ENCODE data around the gene TBX3.

TBX3 gene

GRCh38 chr12:114684870-114685273 is 897 bp upstream of the TBX3 start:
- no peak for DNase-seq

GRCh38 chr12:114683709-114684097 is 272 bp downstream of the TBX3 start:
- no peak for DNase-seq

- DNase-seq: peak; percentile 74
Observed at GRCh38 chr12:114682785-114683708, 928 bp downstream of the TBX3 start.

- DNase-seq: peak; percentile 48
Observed at GRCh38 chr12:114682106-114682784, 1.7 kb downstream of the TBX3 start.

- peak; percentile 63 for DNase-seq
Observed at GRCh38 chr12:114681116-114681871, 2.7 kb downstream of the TBX3 start.

GRCh38 chr12:114680604-114681069 is 3.3 kb downstream of the TBX3 start:
- DNase-seq: peak; percentile 25

- peak; percentile 4 for DNase-seq
Observed at GRCh38 chr12:114679942-114680341, 4.0 kb downstream of the TBX3 start.

- DNase-seq: peak; percentile 24
Observed at GRCh38 chr12:114679452-114679875, 4.5 kb downstream of the TBX3 start.

- DNase-seq: peak; percentile 3
Observed at GRCh38 chr12:114678718-114679117, 5.3 kb downstream of the TBX3 start.

GRCh38 chr12:114678028-114678427 is 5.9 kb downstream of the TBX3 start:
- peak; percentile 3 for DNase-seq

- peak; percentile 23 for DNase-seq
Observed at GRCh38 chr12:114676142-114676741, 7.7 kb downstream of the TBX3 start.

GRCh38 chr12:114674251-114675047 is 9.5 kb downstream of the TBX3 start:
- DNase-seq: peak; percentile 42

- no peak for DNase-seq
Observed at GRCh38 chr12:114673901-114674250, 10.1 kb downstream of the TBX3 start.

- DNase-seq: peak; percentile 61
Observed at GRCh38 chr12:114673169-114673833, 10.7 kb downstream of the TBX3 start.

GRCh38 chr12:114672817-114673168 is 11.2 kb downstream of the TBX3 start:
- no peak for DNase-seq

GRCh38 chr12:114671443-114672411 is 12.2 kb downstream of the TBX3 start:
- DNase-seq: peak; percentile 81

- no peak for DNase-seq
Observed at GRCh38 chr12:114671066-114671442, 12.9 kb downstream of the TBX3 start.

GRCh38 chr12:114670291-114670980 is 13.5 kb downstream of the TBX3 start:
- DNase-seq: peak; percentile 34

Data from right kidney (tissue), 1 donor.